Fibroblast of villous mesenchyme (primary cell): Measurements from ENCODE around the gene ADAM12. TPM values are rescaled to one million over a fixed set of nuclear protein-coding genes. Genes with fewer than 3 reads are reported as not detected.
A peak's percentile ranks its signal among the peaks of the same experiment; 100 is the strongest.
"Not testable (repeated sequence)": the region's sequence is repeated elsewhere in the genome, so short reads cannot be mapped to it uniquely, and the experiment has no call there.

Source experiments
- DNase-seq: peaks from one replicate; pipeline ENCODE4 v3.0.0-alpha.2; 2010; ENCODE audit warnings: low read depth
- H3K4me3 ChIP-seq: 2 replicates; pipeline ENCODE4 v1.5.1; 2011; ENCODE audit warnings: low read depth, mild to moderate bottlenecking, low read length
- CTCF ChIP-seq: IDR thresholded peaks from 2 replicates; pipeline ENCODE4 v1.5.1; 2012; ENCODE audit warnings: low read depth, mild to moderate bottlenecking, low read length; ENCODE audit not compliant: insufficient read depth
- total RNA-seq: library from RNA; depleted of rRNA; stranded (reverse); fragments of >200 nt; gene quantifications from 2 replicates; pipeline ENCODE4 v1.2.3, GENCODE V29; 2012

Gene ADAM12
- total RNA-seq, 1 donor, result 22.5 TPM

GRCh38 chr10:126057494-126057893, 330.8 kb downstream of the ADAM12 start:
- no peak overlapping the region for H3K4me3 ChIP-seq
- no peak for TF ChIP-seq CTCF
- DNase-seq, result no peak

- no peak overlapping the region for H3K4me3 ChIP-seq
- DNase-seq, result no peak
- no peak for TF ChIP-seq CTCF
Measured at GRCh38 chr10:126054191-126054590, 334.1 kb downstream of the ADAM12 start.

- TF ChIP-seq CTCF, result no peak
- no peak overlapping the region for H3K4me3 ChIP-seq
- no peak for DNase-seq
Measured at GRCh38 chr10:126052171-126052570, 336.1 kb downstream of the ADAM12 start.

GRCh38 chr10:126049759-126050700, 338.2 kb downstream of the ADAM12 start:
- DNase-seq, result peak; percentile 68
- TF ChIP-seq CTCF, result no peak
- no peak overlapping the region for H3K4me3 ChIP-seq

- not testable (repeated sequence) for DNase-seq, H3K4me3 ChIP-seq
Measured at GRCh38 chr10:126047749-126048148, 340.5 kb downstream of the ADAM12 start.

- DNase-seq, result no peak
- no peak for TF ChIP-seq CTCF
- no peak overlapping the region for H3K4me3 ChIP-seq
Measured at GRCh38 chr10:126046831-126047230, 341.4 kb downstream of the ADAM12 start.

GRCh38 chr10:126045861-126046260, 342.4 kb downstream of the ADAM12 start:
- DNase-seq, result no peak
- H3K4me3 ChIP-seq, result no peak overlapping the region
- TF ChIP-seq CTCF, result no peak
